ENCODE data around the gene CLCN1.

CLCN1 gene

GRCh38 chr7:143381427-143382125, 65.7 kb downstream of the CLCN1 start:
- Histone ChIP-seq H3K79me2 (ENCODE audit: insufficient read depth, low read depth) (no peaks in the 10 kb centered on the region; the same call in 1 of the 2 replicates), H3K4me2 (peak overlapping the region; percentile 79), H3K4me3 (IDR thresholded peaks at IDR 0.05; ENCODE audit: insufficient read depth, low read depth, low read length) (no peak overlapping the region), H3K4me1 (ENCODE audit: low read depth, poor library complexity, severe bottlenecking) (peaks cover 12% of the 10 kb centered on the region), H3K36me3 (ENCODE audit: insufficient read depth) (no peaks in the 10 kb centered on the region), H4K20me1 (ENCODE audit: insufficient read depth) (no peaks in the 10 kb centered on the region), H3K27me3 (ENCODE audit: insufficient read depth, low read depth) (no peaks in the 10 kb centered on the region), H3K27ac (peak overlapping the region; percentile 56; the same call in 1 of the 2 replicates), H3K9ac (peak overlapping the region; percentile 80), H2AFZ (ENCODE audit: low read depth) (peak overlapping the region; percentile 99)
- TF ChIP-seq, protein P1, sequence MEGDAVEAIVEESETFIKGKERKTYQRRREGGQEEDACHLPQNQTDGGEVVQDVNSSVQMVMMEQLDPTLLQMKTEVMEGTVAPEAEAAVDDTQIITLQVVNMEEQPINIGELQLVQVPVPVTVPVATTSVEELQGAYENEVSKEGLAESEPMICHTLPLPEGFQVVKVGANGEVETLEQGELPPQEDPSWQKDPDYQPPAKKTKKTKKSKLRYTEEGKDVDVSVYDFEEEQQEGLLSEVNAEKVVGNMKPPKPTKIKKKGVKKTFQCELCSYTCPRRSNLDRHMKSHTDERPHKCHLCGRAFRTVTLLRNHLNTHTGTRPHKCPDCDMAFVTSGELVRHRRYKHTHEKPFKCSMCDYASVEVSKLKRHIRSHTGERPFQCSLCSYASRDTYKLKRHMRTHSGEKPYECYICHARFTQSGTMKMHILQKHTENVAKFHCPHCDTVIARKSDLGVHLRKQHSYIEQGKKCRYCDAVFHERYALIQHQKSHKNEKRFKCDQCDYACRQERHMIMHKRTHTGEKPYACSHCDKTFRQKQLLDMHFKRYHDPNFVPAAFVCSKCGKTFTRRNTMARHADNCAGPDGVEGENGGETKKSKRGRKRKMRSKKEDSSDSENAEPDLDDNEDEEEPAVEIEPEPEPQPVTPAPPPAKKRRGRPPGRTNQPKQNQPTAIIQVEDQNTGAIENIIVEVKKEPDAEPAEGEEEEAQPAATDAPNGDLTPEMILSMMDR (conservative IDR thresholded peaks at IDR 0.05; ENCODE audit: low read depth, low read length), result no peak

GRCh38 chr7:143382126-143382790, 66.3 kb downstream of the CLCN1 start:
- Histone ChIP-seq H4K20me1 (ENCODE audit: insufficient read depth) (no peaks in the 10 kb centered on the region), H3K79me2 (ENCODE audit: insufficient read depth, low read depth) (no peaks in the 10 kb centered on the region; the same call in 1 of the 2 replicates), H3K36me3 (ENCODE audit: insufficient read depth) (no peaks in the 10 kb centered on the region), H3K4me1 (ENCODE audit: low read depth, poor library complexity, severe bottlenecking) (peaks cover 12% of the 10 kb centered on the region), H3K4me2 (peak overlapping the region; percentile 79), H2AFZ (ENCODE audit: low read depth) (no peak overlapping the region), H3K9ac (peak overlapping the region; percentile 80; the same call in 1 of the 2 replicates), H3K27me3 (ENCODE audit: insufficient read depth, low read depth) (no peaks in the 10 kb centered on the region), H3K4me3 (IDR thresholded peaks at IDR 0.05; ENCODE audit: insufficient read depth, low read depth, low read length) (no peak overlapping the region), H3K27ac (no peak overlapping the region)
- TF ChIP-seq, protein P1 (conservative IDR thresholded peaks at IDR 0.05; ENCODE audit: low read depth, low read length), result no peak

DNA sequence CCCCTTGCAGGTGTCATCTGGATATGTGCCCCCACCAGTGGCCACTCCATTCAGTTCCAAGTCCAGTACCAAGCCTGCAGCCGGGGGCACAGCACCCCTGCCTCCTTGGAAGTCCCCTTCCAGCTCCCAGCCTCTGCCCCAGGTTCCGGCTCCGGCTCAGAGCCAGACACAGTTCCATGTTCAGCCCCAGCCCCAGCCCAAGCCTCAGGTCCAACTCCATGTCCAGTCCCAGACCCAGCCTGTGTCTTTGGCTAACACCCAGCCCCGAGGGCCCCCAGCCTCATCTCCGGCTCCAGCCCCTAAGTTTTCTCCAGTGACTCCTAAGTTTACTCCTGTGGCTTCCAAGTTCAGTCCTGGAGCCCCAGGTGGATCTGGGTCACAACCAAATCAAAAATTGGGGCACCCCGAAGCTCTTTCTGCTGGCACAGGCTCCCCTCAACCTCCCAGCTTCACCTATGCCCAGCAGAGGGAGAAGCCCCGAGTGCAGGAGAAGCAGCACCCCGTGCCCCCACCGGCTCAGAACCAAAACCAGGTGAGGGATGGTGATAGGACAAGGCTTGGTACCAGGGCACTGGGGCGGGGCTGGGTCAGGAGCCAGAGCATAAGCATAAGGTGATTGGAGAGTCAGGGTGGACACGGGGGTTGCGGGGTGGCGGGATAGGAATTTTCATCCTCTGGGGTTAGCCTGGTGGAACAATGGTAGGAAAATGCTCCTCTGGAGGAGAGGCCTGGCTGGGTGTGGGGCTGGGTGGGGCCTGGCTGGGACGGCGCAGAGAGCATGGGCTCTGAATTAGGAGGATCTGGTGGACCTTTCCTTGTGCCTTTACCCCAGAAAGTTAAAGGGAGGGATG, 67.1 kb downstream of the CLCN1 start:
- no peak overlapping the region for H3K27ac ChIP-seq
- H3K27me3 ChIP-seq (ENCODE audit: insufficient read depth, low read depth), result no peaks in the 10 kb centered on the region
- H3K79me2 ChIP-seq (ENCODE audit: insufficient read depth, low read depth), result no peaks in the 10 kb centered on the region; the same call in 1 of the 2 replicates
- no peak overlapping the region for H3K4me3 ChIP-seq (IDR thresholded peaks at IDR 0.05; ENCODE audit: insufficient read depth, low read depth, low read length)
- H4K20me1 ChIP-seq (ENCODE audit: insufficient read depth), result no peaks in the 10 kb centered on the region
- TF ChIP-seq, protein P1 (conservative IDR thresholded peaks at IDR 0.05; ENCODE audit: low read depth, low read length), result no peak
- no peaks in the 10 kb centered on the region for H3K36me3 ChIP-seq (ENCODE audit: insufficient read depth)
- H3K4me2 ChIP-seq, result no peak overlapping the region
- H2AFZ ChIP-seq (ENCODE audit: low read depth), result no peak overlapping the region
- H3K9ac ChIP-seq, result no peak overlapping the region
- peaks cover 12% of the 10 kb centered on the region for H3K4me1 ChIP-seq (ENCODE audit: low read depth, poor library complexity, severe bottlenecking)

DNA sequence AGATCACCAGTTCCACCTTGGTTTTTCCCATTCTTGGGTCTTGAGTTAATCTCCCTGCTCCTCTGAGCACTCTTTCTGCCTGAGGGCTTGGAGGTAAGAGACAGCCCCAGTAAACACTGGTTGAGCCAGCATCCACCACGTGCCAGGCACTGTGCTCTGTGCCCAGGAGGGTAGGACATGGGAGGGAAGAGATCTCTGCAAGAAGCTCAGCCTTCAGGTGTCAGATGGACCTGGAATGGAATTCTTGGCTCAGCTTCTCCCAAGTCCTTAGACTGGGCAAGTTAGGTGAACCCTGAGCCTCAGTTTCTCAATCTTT, 67.7 kb downstream of the CLCN1 start:
- Histone ChIP-seq H3K4me3 (IDR thresholded peaks at IDR 0.05; ENCODE audit: insufficient read depth, low read depth, low read length) (no peak overlapping the region), H3K27ac (no peak overlapping the region), H3K36me3 (ENCODE audit: insufficient read depth) (no peaks in the 10 kb centered on the region), H3K4me2 (no peak overlapping the region), H3K27me3 (ENCODE audit: insufficient read depth, low read depth) (no peaks in the 10 kb centered on the region), H2AFZ (ENCODE audit: low read depth) (no peak overlapping the region), H3K9ac (no peak overlapping the region), H4K20me1 (ENCODE audit: insufficient read depth) (no peaks in the 10 kb centered on the region), H3K4me1 (ENCODE audit: low read depth, poor library complexity, severe bottlenecking) (peaks cover 12% of the 10 kb centered on the region), H3K79me2 (ENCODE audit: insufficient read depth, low read depth) (no peaks in the 10 kb centered on the region; the same call in 1 of the 2 replicates)
- TF ChIP-seq, protein P1 (conservative IDR thresholded peaks at IDR 0.05; ENCODE audit: low read depth, low read length), result no peak
